B cell (primary cell): ENCODE results near the gene P2RX7. TPM values are rescaled to one million over a fixed set of nuclear protein-coding genes. Genes with fewer than 3 reads are reported as not detected.

ENCODE experiments used
- ATAC-seq: fragments of 200-7000 bp; cut with Tn5 transposase; one replicate; pipeline ENCODE4 v1.10.0; 2021; ENCODE audit warnings: low read depth, mild to moderate bottlenecking, moderate number of reproducible peaks, moderate library complexity
- CTCF ChIA-PET: fragments of 350-600 bp; sonication (Branson Sonifier 250); formaldehyde crosslinking; loops from one replicate; lab custom pipeline; 2021; ENCODE audit warnings: antibody characterized with exemption, inconsistent platforms; lab: Charles Lee
- POLR2A ChIA-PET: fragments of 350-600 bp; sonication (Branson Sonifier 250); formaldehyde crosslinking; loops from one replicate; lab custom pipeline; 2021; ENCODE audit warnings: antibody characterized with exemption; lab: Charles Lee
- DNase-seq: peaks from one replicate; pipeline ENCODE4 v3.0.0; 2013
- H2AFZ ChIP-seq: 2 replicates; pipeline ENCODE4 v1.6.1; 2012; ENCODE audit warnings: mild to moderate bottlenecking, low read depth, low read length; ENCODE audit not compliant: insufficient read depth, poor library complexity, severe bottlenecking
- H3K27ac ChIP-seq, 2 donors: 1 replicate in 1 of 2; 2 replicates in 1 of 2; pipeline ENCODE4 v1.5.1; 2012 to 2013; ENCODE audit warnings: low read length in 2 of 2, mild to moderate bottlenecking in 2 of 2, moderate library complexity in 1 of 2
- H3K27me3 ChIP-seq, 4 experiments: fragments of 200-600 bp in 1 of 4; sonication (generic) in 1 of 4; replicated peaks in 1 of 4; 1 replicate in 2 of 4; 2 replicates in 2 of 4; pipeline versions ENCODE4 v1.6.1 to v1.7.0; 2013 to 2016; ENCODE audit warnings: low read length in 3 of 4, mild to moderate bottlenecking in 2 of 4, mixed read lengths in 1 of 4, moderate library complexity in 1 of 4; ENCODE audit not compliant: insufficient read depth in 4 of 4, control insufficient read depth in 3 of 4; ENCODE audit errors: control extremely low read depth in 1 of 4
- H3K36me3 ChIP-seq, 2 experiments: replicated peaks in 1 of 2; 1 replicate in 1 of 2; 2 replicates in 1 of 2; pipeline versions ENCODE4 v1.6.1 to v1.7.1; 2013; ENCODE audit warnings: low read length in 1 of 2; ENCODE audit not compliant: insufficient read depth in 2 of 2, control insufficient read depth in 1 of 2; ENCODE audit errors: control extremely low read depth in 1 of 2, extremely low read depth in 1 of 2
- H3K4me1 ChIP-seq, 2 donors: fragments of 200-600 bp in 1 of 2; sonication (generic) in 1 of 2; 1 replicate in 1 of 2; 2 replicates in 1 of 2; pipeline versions ENCODE4 v1.5.1 to v1.6.1; 2013 to 2017; ENCODE audit warnings: low read length in 2 of 2; ENCODE audit not compliant: control insufficient read depth in 2 of 2, insufficient read depth in 2 of 2
- H3K4me2 ChIP-seq: replicated peaks from 2 replicates; pipeline ENCODE3; 2012; ENCODE audit warnings: mild to moderate bottlenecking, low read depth, low read length; ENCODE audit not compliant: poor library complexity, severe bottlenecking
- H3K4me3 ChIP-seq, 5 experiments: fragments of 200-600 bp in 1 of 5; sonication (generic) in 1 of 5; 1 replicate in 3 of 5; 2 replicates in 2 of 5; pipeline versions ENCODE4 v1.5.1 to v1.7.0; 2011 to 2016; ENCODE audit warnings: low read length in 4 of 5, mild to moderate bottlenecking in 4 of 5, low read depth in 2 of 5, control low read depth in 1 of 5, moderate library complexity in 1 of 5; ENCODE audit not compliant: insufficient read depth in 1 of 5; ENCODE audit errors: control extremely low read depth in 1 of 5, extremely low read depth in 1 of 5
- H3K79me2 ChIP-seq: fragments of 200-600 bp; sonication (generic); one replicate; pipeline ENCODE4 v1.6.0; 2016; ENCODE audit warnings: low read length; ENCODE audit not compliant: control insufficient read depth, insufficient read depth
- H3K9ac ChIP-seq: fragments of 200-600 bp; sonication (generic); 2 replicates; pipeline ENCODE4 v1.6.1; 2017; ENCODE audit warnings: mild to moderate bottlenecking, low read length, moderate library complexity
- H3K9me3 ChIP-seq, 3 donors: one replicate each; pipeline versions ENCODE4 v1.6.1 to v1.7.1; 2013; ENCODE audit warnings: low read length in 2 of 3; ENCODE audit not compliant: control insufficient read depth in 2 of 3, insufficient read depth in 1 of 3; ENCODE audit errors: control extremely low read depth in 1 of 3
- H4K20me1 ChIP-seq: 2 replicates; pipeline ENCODE4 v1.6.0; 2012; ENCODE audit warnings: mild to moderate bottlenecking, low read length; ENCODE audit not compliant: insufficient read depth, control insufficient read depth, poor library complexity, severe bottlenecking
- H3K27ac Mint-ChIP-seq: one replicate; pipeline ENCODE4 v1.8.0; 2021; ENCODE audit warnings: mixed read lengths
- H3K27me3 Mint-ChIP-seq: one replicate; pipeline ENCODE4 v1.8.0; 2021; ENCODE audit warnings: mixed read lengths
- H3K4me1 Mint-ChIP-seq: one replicate; pipeline ENCODE4 v1.8.0; 2021; ENCODE audit warnings: mixed read lengths
- H3K4me3 Mint-ChIP-seq: one replicate; pipeline ENCODE4 v1.8.0; 2021; ENCODE audit warnings: mixed read lengths
- H3K9me3 Mint-ChIP-seq: one replicate; pipeline ENCODE4 v1.8.0; 2022; ENCODE audit warnings: mixed read lengths; ENCODE audit not compliant: insufficient read depth
- EZH2 ChIP-seq: IDR thresholded peaks from 2 replicates; pipeline ENCODE4 v1.6.1; 2012; ENCODE audit warnings: borderline replicate concordance, low read depth, mild to moderate bottlenecking, moderate library complexity, low read length; ENCODE audit not compliant: insufficient read depth, poor library complexity, severe bottlenecking
- WGBS: methylation state at CpG from one replicate; pipeline ENCODE4 v1.1.5; 2013; ENCODE audit warnings: missing lambda C conversion rate; ENCODE audit not compliant: insufficient coverage; 5-methylcytosine and 5-hydroxymethylcytosine counted together
- intact Hi-C: fragments of 100-400 bp; cut with micrococcal nuclease; formaldehyde crosslinking; loops from one replicate; pipeline ENCODE4 v1.10.0; 2022
- polyA plus RNA-seq: library from polyadenylated mRNA; depleted of rRNA; stranded (reverse); fragments of >200 nt; gene quantifications from 2 replicates; pipeline ENCODE4 v1.2.3, GENCODE V29; 2012
- total RNA-seq, 2 donors: library from RNA; stranded (reverse); fragments of 120-200 nt in 1 of 2; gene quantifications; 1 replicate in 1 of 2; 2 replicates in 1 of 2; pipeline versions ENCODE4 v1.2.3 to v1.2.4, GENCODE V29; 2013 to 2022
- TF ChIP-seq, protein P1 (sequence below): fragments of 200-600 bp; IDR thresholded peaks from one replicate; pipeline ENCODE4 v1.8.0; 2022; ENCODE audit warnings: antibody characterized with exemption, mild to moderate bottlenecking

The P2RX7 gene
- total and polyA plus RNA-seq, 2 donors (not counting 1 experiment from before 2014, with no cell fraction given): 5.3 to 6.3 TPM

DNA sequence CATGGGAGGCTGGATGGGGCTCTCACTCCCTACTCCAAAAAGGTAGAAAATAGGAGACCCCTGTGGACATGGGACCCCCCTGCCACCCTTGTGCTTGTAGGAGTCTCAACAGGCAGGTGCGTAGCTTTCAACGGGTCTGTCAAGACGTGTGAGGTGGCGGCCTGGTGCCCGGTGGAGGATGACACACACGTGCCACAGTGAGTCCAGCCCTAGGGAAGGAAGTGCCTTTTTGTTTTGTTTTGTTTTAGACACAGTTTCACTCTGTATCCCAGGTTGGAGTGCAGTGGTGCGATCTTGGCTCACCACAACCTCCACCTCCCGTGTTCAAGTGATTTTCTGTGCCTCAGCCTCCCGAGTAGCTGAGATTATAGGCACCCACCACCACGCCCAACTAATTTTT lies 90.2 kb downstream of the P2RX7 start:
- DNase-seq: peak; percentile 64
- peak overlapping the region; percentile 70 for H2AFZ ChIP-seq
- Mint-ChIP-seq H3K4me3 (peak overlapping the region; percentile 40), H3K27me3 (no peaks in the 10 kb centered on the region), H3K27ac (peak overlapping the region; percentile 81), H3K9me3 (no peaks in the 10 kb centered on the region), H3K4me1 (peaks cover 30% of the 10 kb centered on the region)
- POLR2A ChIA-PET: interaction anchor here (1.0 kb wide), 1 partner anchor 9 kb away, joined by 6 read pairs; no protein-coding TSS in a partner anchor
- CTCF ChIA-PET: interaction anchor here (1.0 to 1.9 kb wide), 2 partner anchors 9 to 126 kb away, joined by 3 to 5 read pairs; no protein-coding TSS in a partner anchor
- WGBS: 11% methylated on average over 6 of the region's 10 CpGs
- peaks cover 0 to 9% of the 10 kb centered on the region in 2 experiments for H3K36me3 ChIP-seq
- intact Hi-C loops: loop anchor here (2.0 kb wide), 1 partner anchor 112 kb away; no protein-coding TSS in a partner anchor
- ATAC-seq: peak; percentile 59
- H4K20me1 ChIP-seq: no peaks in the 10 kb centered on the region
- peaks cover 17 to 31% of the 10 kb centered on the region in 2 donors for H3K4me1 ChIP-seq
- no peak for TF ChIP-seq EZH2
- TF ChIP-seq, protein P1, sequence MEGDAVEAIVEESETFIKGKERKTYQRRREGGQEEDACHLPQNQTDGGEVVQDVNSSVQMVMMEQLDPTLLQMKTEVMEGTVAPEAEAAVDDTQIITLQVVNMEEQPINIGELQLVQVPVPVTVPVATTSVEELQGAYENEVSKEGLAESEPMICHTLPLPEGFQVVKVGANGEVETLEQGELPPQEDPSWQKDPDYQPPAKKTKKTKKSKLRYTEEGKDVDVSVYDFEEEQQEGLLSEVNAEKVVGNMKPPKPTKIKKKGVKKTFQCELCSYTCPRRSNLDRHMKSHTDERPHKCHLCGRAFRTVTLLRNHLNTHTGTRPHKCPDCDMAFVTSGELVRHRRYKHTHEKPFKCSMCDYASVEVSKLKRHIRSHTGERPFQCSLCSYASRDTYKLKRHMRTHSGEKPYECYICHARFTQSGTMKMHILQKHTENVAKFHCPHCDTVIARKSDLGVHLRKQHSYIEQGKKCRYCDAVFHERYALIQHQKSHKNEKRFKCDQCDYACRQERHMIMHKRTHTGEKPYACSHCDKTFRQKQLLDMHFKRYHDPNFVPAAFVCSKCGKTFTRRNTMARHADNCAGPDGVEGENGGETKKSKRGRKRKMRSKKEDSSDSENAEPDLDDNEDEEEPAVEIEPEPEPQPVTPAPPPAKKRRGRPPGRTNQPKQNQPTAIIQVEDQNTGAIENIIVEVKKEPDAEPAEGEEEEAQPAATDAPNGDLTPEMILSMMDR: no peak
- no peak overlapping the region for H3K9ac ChIP-seq
- no peaks in the 10 kb centered on the region for H3K27me3 ChIP-seq
- peak overlapping the region; percentile 40 to 68 for H3K27ac ChIP-seq
- no peaks in the 10 kb centered on the region for H3K79me2 ChIP-seq
- H3K9me3 ChIP-seq: no peaks in the 10 kb centered on the region
- peak overlapping the region; percentile 58 for H3K4me2 ChIP-seq
- H3K4me3 ChIP-seq: no peak overlapping the region
